Astrocyte (in vitro differentiated cells and primary cell): ENCODE measurements around the gene COL15A1.

Experiments used
- EZH2 ChIP-seq: IDR thresholded peaks from 2 replicates; pipeline ENCODE4 v1.6.1; 2012; ENCODE audit warnings: mild to moderate bottlenecking, low read length, inconsistent platforms; ENCODE audit not compliant: insufficient read depth
- TF ChIP-seq, protein P1 (sequence below): IDR thresholded peaks from 2 replicates; pipeline ENCODE4 v1.5.1; 2011; ENCODE audit warnings: low read depth, mild to moderate bottlenecking, inconsistent platforms, low read length, moderate library complexity; ENCODE audit not compliant: insufficient read depth

DNA sequence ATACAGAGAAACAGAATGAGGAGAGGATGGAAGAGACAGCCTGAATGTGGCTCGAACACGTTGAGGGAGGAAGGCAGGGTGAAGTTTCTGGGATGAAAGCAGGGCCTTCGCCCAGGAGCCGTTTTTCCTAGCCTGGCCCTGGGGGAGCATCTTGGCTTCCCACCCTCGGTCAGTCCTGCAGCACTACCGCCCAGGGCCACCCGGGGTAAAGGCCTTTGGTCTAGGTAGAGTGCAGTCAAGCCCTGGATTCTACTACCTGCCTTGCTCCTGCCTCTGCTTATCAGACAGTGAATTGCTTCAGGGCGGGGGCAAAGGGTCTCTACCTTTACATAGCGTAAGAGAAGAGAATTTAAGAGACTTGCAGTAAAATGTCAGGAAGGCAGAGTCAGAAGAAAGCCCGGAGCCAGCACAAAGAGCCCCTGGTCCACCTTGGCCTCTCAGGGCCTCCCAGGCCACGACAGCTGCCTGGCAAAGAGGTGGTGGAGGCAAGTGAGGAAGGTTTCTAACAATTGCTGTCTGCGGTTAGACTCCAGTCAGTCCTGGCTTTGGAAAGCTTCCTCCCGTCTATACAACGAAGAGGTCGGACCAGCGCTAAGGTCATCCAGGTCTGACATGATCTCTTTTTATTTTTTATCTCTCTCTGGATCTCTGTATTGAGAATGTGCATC lies 17.9 kb downstream of the COL15A1 start:
- TF ChIP-seq EZH2 = no peak
- TF ChIP-seq, protein P1, sequence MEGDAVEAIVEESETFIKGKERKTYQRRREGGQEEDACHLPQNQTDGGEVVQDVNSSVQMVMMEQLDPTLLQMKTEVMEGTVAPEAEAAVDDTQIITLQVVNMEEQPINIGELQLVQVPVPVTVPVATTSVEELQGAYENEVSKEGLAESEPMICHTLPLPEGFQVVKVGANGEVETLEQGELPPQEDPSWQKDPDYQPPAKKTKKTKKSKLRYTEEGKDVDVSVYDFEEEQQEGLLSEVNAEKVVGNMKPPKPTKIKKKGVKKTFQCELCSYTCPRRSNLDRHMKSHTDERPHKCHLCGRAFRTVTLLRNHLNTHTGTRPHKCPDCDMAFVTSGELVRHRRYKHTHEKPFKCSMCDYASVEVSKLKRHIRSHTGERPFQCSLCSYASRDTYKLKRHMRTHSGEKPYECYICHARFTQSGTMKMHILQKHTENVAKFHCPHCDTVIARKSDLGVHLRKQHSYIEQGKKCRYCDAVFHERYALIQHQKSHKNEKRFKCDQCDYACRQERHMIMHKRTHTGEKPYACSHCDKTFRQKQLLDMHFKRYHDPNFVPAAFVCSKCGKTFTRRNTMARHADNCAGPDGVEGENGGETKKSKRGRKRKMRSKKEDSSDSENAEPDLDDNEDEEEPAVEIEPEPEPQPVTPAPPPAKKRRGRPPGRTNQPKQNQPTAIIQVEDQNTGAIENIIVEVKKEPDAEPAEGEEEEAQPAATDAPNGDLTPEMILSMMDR = no peak
